CD4-positive, alpha-beta T cell (primary cell): Measurements from ENCODE around the gene ENTPD2. TPM values are rescaled to one million over a fixed set of nuclear protein-coding genes. Genes with fewer than 3 reads are reported as not detected.

ENCODE experiments used
- ATAC-seq: fragments of 200-7000 bp; cut with Tn5 transposase; one replicate; pipeline ENCODE4 v1.10.0; 2022; ENCODE audit warnings: mild to moderate bottlenecking; ENCODE audit not compliant: poor library complexity
- CTCF ChIA-PET: fragments of 350-600 bp; sonication (Branson Sonifier 250); formaldehyde crosslinking; loops from one replicate; lab custom pipeline; 2021; ENCODE audit warnings: antibody characterized with exemption, inconsistent platforms; lab: Charles Lee
- POLR2A ChIA-PET: fragments of 350-600 bp; sonication (Branson Sonifier 250); formaldehyde crosslinking; loops from one replicate; lab custom pipeline; 2021; ENCODE audit warnings: antibody characterized with exemption, inconsistent platforms; lab: Charles Lee
- DNase-seq, 14 experiments: peaks; one replicate each; pipeline ENCODE4 v3.0.0-alpha.2; 2013 to 2020; ENCODE audit warnings: mixed read lengths in 2 of 14
- H3K27ac ChIP-seq, 2 donors: one replicate each; pipeline versions ENCODE4 v1.5.1 to v1.7.0; 2013; ENCODE audit warnings: low read length in 2 of 2, low read depth in 1 of 2, mild to moderate bottlenecking in 1 of 2
- H3K27me3 ChIP-seq, 2 experiments: 1 replicate in 1 of 2; 2 replicates in 1 of 2; pipeline versions ENCODE4 v1.6.1 to v1.7.0; 2013; ENCODE audit warnings: low read length in 2 of 2, control low read depth in 1 of 2, mild to moderate bottlenecking in 1 of 2, moderate library complexity in 1 of 2; ENCODE audit not compliant: insufficient read depth in 2 of 2, control insufficient read depth in 1 of 2
- H3K36me3 ChIP-seq: one replicate; pipeline ENCODE4 v1.6.1; 2013; ENCODE audit warnings: low read length, control low read depth; ENCODE audit not compliant: insufficient read depth
- H3K4me1 ChIP-seq: one replicate; pipeline ENCODE4 v1.6.1; 2013; ENCODE audit warnings: low read length, control low read depth; ENCODE audit not compliant: insufficient read depth
- H3K4me3 ChIP-seq: one replicate; pipeline ENCODE4 v1.5.1; 2013; ENCODE audit warnings: mild to moderate bottlenecking, low read length, moderate library complexity
- H3K9me3 ChIP-seq, 2 experiments: 1 replicate in 1 of 2; 2 replicates in 1 of 2; pipeline versions ENCODE4 v1.6.1 to v1.7.0; 2013; ENCODE audit warnings: low read length in 2 of 2, mild to moderate bottlenecking in 2 of 2, control low read depth in 1 of 2, moderate library complexity in 1 of 2; ENCODE audit not compliant: control insufficient read depth in 1 of 2, insufficient read depth in 1 of 2
- H3K27ac Mint-ChIP-seq: one replicate; pipeline ENCODE4 v1.8.0; 2020; ENCODE audit warnings: mixed read lengths
- H3K27me3 Mint-ChIP-seq: one replicate; pipeline ENCODE4 v1.8.0; 2021; ENCODE audit warnings: mixed read lengths
- H3K36me3 Mint-ChIP-seq: one replicate; pipeline ENCODE4 v1.8.0; 2021; ENCODE audit warnings: low read depth, mixed read lengths
- H3K4me1 Mint-ChIP-seq: one replicate; pipeline ENCODE4 v1.8.0; 2021; ENCODE audit warnings: low read depth, mixed read lengths
- H3K4me3 Mint-ChIP-seq: one replicate; pipeline ENCODE4 v1.8.0; 2020; ENCODE audit warnings: mild to moderate bottlenecking, mixed read lengths
- H3K9me3 Mint-ChIP-seq: one replicate; pipeline ENCODE4 v1.8.0; 2020; ENCODE audit warnings: mixed read lengths
- intact Hi-C, 2 experiments: fragments of 100-400 bp; cut with DNase I in 1 of 2; cut with micrococcal nuclease in 1 of 2; formaldehyde crosslinking; loops; one replicate each; pipeline versions ENCODE4 v1.15.1 to v1.9.0; 2023 to 2025; cut with DNase I, micrococcal nuclease
- total RNA-seq, 174 experiments: library from RNA in 2 of 174; stranded (reverse) in 2 of 174; gene quantifications; one replicate each; pipeline ENCODE4 v1.2.3 and lab custom pipeline; 2021 to 2026
- TF ChIP-seq, protein P1 (sequence below): fragments of 200-600 bp; IDR thresholded peaks from one replicate; pipeline ENCODE4 v1.8.0; 2022; ENCODE audit warnings: antibody characterized with exemption, mild to moderate bottlenecking

The ENTPD2 gene
- total RNA-seq, 2 experiments from 2014 or later, result not detected

DNA sequence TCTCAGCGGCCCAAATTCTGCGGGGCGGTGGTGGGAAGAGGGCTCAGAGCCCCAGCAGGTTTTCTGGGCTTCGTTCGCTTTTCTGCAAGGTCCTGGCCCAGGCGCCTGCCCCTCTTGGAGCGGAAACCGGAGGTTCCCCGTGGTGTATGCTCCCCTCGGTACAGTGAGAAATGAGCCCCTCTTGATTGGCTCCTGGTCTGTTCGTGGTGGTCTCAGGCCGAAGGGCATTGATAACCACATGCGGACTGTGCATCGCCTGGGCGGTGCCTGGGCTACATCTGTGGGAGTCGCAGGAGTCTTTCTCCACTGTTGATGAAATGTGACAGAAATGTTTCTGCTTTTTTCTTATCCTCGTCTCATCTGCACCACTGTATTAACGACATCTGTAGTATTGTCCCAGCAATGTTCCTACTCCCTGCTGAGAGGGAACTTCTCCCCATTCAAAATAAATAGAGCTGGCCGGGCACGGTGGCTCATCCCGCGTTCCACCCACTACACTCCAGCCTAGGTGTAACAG is 33.6 kb upstream of the ENTPD2 start:
- peaks cover 53% of the 10 kb centered on the region for H3K36me3 Mint-ChIP-seq
- ChIA-PET CTCF (interaction anchor here (0.9 to 2.0 kb wide), 11 partner anchors 8 to 359 kb away, joined by 3 to 20 read pairs (median 5); partner anchors contain the start of genes AJM1, NRARP, SAPCD2 and UAP1L1), POLR2A (interaction anchor here (0.8 to 4.2 kb wide), 21 partner anchors 8 to 335 kb away, joined by 3 to 89 read pairs (median 8); partner anchors contain the start of genes ANAPC2, EXD3, FUT7 and NELFB)
- H3K27me3 Mint-ChIP-seq, result no peaks in the 10 kb centered on the region
- peak overlapping the region; percentile 89 for H3K27ac Mint-ChIP-seq
- Histone ChIP-seq H3K4me1 (peaks cover 22% of the 10 kb centered on the region), H3K27ac (peak overlapping the region; percentile 79 to 90), H3K9me3 (no peaks in the 10 kb centered on the region), H3K36me3 (peaks cover 27% of the 10 kb centered on the region), H3K27me3 (no peaks in the 10 kb centered on the region), H3K4me3 (peak overlapping the region; percentile 71)
- TF ChIP-seq, protein P1, sequence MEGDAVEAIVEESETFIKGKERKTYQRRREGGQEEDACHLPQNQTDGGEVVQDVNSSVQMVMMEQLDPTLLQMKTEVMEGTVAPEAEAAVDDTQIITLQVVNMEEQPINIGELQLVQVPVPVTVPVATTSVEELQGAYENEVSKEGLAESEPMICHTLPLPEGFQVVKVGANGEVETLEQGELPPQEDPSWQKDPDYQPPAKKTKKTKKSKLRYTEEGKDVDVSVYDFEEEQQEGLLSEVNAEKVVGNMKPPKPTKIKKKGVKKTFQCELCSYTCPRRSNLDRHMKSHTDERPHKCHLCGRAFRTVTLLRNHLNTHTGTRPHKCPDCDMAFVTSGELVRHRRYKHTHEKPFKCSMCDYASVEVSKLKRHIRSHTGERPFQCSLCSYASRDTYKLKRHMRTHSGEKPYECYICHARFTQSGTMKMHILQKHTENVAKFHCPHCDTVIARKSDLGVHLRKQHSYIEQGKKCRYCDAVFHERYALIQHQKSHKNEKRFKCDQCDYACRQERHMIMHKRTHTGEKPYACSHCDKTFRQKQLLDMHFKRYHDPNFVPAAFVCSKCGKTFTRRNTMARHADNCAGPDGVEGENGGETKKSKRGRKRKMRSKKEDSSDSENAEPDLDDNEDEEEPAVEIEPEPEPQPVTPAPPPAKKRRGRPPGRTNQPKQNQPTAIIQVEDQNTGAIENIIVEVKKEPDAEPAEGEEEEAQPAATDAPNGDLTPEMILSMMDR, result no peak
- DNase-seq (peak in 1 of 14 experiments; percentile 21), ATAC-seq (no peak)
- peaks cover 32% of the 10 kb centered on the region for H3K4me1 Mint-ChIP-seq
- intact Hi-C loops, result loop anchor here (1.0 to 5.0 kb wide), 4 partner anchors 17 to 605 kb away; partner anchors contain the start of genes DPP7 (in 1 of the 2), SAPCD2 (in 1 of the 2) and SEC16A (in 1 of the 2)
- H3K9me3 Mint-ChIP-seq, result no peaks in the 10 kb centered on the region
- H3K4me3 Mint-ChIP-seq, result peak overlapping the region; percentile 88

DNA sequence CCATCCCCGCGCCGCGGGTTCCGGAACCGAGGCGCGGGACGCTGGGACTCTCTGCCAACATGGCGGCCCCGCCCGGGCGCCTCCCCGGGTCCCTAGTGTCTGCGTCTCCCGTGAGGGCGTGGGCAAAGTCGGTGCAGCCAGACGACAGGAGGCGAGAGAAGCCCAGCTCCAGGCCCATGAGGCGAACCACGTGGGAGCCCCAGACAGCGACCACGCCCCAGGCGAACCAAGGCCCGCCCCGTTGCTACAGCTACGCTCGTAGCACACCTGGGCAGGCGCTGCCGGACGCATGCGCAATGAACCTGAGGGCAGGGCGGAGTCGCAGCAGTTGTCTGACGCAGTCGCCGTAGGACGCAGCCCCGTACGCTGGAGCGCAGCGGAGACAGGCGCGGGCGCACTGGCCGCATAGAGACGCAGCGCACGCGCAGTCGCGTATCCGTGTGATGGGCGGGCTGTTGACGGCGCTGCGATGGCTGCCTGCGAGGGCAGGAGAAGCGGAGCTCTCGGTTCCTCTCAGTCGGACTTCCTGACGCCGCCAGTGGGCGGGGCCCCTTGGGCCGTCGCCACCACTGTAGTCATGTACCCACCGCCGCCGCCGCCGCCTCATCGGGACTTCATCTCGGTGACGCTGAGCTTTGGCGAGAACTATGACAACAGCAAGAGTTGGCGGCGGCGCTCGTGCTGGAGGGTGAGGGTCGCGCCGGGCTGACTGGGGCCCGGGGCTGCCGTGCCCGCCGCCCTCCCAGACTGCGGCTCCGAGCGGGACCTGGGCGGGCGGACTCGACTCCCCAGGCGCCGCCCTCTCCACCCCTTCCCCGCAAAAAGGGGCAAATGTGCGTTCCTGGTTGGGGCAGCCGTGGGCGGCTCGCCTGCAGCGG is 32.9 kb upstream of the ENTPD2 start, which contains the start of gene MAN1B1:
Gene MAN1B1 (plus strand): TSS at position 455 of the 878 bp plus-strand sequence. CDS start 15 bp downstream, at position 470.
- peaks cover 46% of the 10 kb centered on the region for H3K36me3 Mint-ChIP-seq
- POLR2A ChIA-PET, result interaction anchor here (0.7 to 4.2 kb wide), 32 partner anchors 9 to 386 kb away, joined by 3 to 89 read pairs (median 6); partner anchors contain the start of genes ANAPC2, EXD3, FUT7 and NELFB
- no peaks in the 10 kb centered on the region for H3K27me3 ChIP-seq

More for the DNA sequence above, 32.9 kb upstream of the ENTPD2 start, which contains the start of gene MAN1B1:
- intact Hi-C loops, result loop anchor here (1.0 to 5.0 kb wide), 4 partner anchors 16 to 604 kb away; partner anchors contain the start of genes DPP7 (in 1 of the 2), SAPCD2 (in 1 of the 2) and SEC16A (in 1 of the 2)
- Histone ChIP-seq H3K27ac (peak within 1 kb of the TSS; percentile 79 to 90), H3K9me3 (no peaks in the 10 kb centered on the region), H3K36me3 (peaks cover 20% of the 10 kb centered on the region), H3K4me3 (peak within 1 kb of the TSS; percentile 71), H3K4me1 (peaks cover 22% of the 10 kb centered on the region)
- TF ChIP-seq, protein P1, result no peak
- peak within 1 kb of the TSS; percentile 89 for H3K27ac Mint-ChIP-seq
- DNase-seq, result peak; percentile 98 to 100 (median 100)
- peak; percentile 79 for ATAC-seq
- CTCF ChIA-PET, result interaction anchor here (0.6 to 2.0 kb wide), 16 partner anchors 9 to 359 kb away, joined by 3 to 20 read pairs (median 4); partner anchors contain the start of genes AJM1, C8G, FBXW5 and NRARP
- H3K27me3 Mint-ChIP-seq, result no peaks in the 10 kb centered on the region
- H3K4me1 Mint-ChIP-seq, result peaks cover 32% of the 10 kb centered on the region
- peak within 1 kb of the TSS; percentile 93 for H3K4me3 Mint-ChIP-seq
- no peaks in the 10 kb centered on the region for H3K9me3 Mint-ChIP-seq
